Osteocyte (in vitro differentiated cells): ENCODE measurements around the gene BTBD2. TPM values are rescaled to one million over a fixed set of nuclear protein-coding genes. Genes with fewer than 3 reads are reported as not detected.

ENCODE experiments used
- DNase-seq: peaks from one replicate; pipeline ENCODE4 v3.0.0; 2021; ENCODE audit warnings: mixed read lengths; ENCODE audit not compliant: unreplicated experiment; ENCODE audit errors: extremely low spot score
- H3K27ac Mint-ChIP-seq: one replicate; pipeline ENCODE4 v1.8.0; 2021; ENCODE audit warnings: mild to moderate bottlenecking, mixed read lengths; ENCODE audit not compliant: unreplicated experiment
- H3K27me3 Mint-ChIP-seq: one replicate; pipeline ENCODE4 v1.8.0; 2021; ENCODE audit warnings: mixed read lengths; ENCODE audit not compliant: unreplicated experiment
- H3K36me3 Mint-ChIP-seq: one replicate; pipeline ENCODE4 v1.8.0; 2021; ENCODE audit warnings: mixed read lengths; ENCODE audit not compliant: unreplicated experiment
- H3K4me1 Mint-ChIP-seq: one replicate; pipeline ENCODE4 v1.8.0; 2021; ENCODE audit warnings: mixed read lengths; ENCODE audit not compliant: unreplicated experiment
- H3K4me3 Mint-ChIP-seq: one replicate; pipeline ENCODE4 v1.8.0; 2021; ENCODE audit warnings: mild to moderate bottlenecking, moderate library complexity, mixed read lengths; ENCODE audit not compliant: unreplicated experiment
- H3K9me3 Mint-ChIP-seq: one replicate; pipeline ENCODE4 v1.8.0; 2021; ENCODE audit warnings: mixed read lengths; ENCODE audit not compliant: unreplicated experiment
- CTCF ChIP-seq: fragments of 200-600 bp; sonication (generic); IDR thresholded peaks from 2 replicates; pipeline ENCODE4 v1.5.0; 2021; ENCODE audit warnings: antibody characterized with exemption, mild to moderate bottlenecking, moderate library complexity
- total RNA-seq: library from RNA; stranded (reverse); gene quantifications from 2 replicates; pipeline ENCODE4 v1.2.1, GENCODE V29; 2021

The BTBD2 gene
- total RNA-seq, 1 donor from 2014 or later: 86.0 TPM

- H3K36me3 Mint-ChIP-seq: no peaks in the 10 kb centered on the region
- H3K27me3 Mint-ChIP-seq: no peaks in the 10 kb centered on the region
- no peak for TF ChIP-seq CTCF
- peak overlapping the region; percentile 11 for H3K4me3 Mint-ChIP-seq
- H3K9me3 Mint-ChIP-seq: no peaks in the 10 kb centered on the region
- H3K27ac Mint-ChIP-seq: peak overlapping the region; percentile 98
- no peak for DNase-seq
- H3K4me1 Mint-ChIP-seq: peaks cover 54% of the 10 kb centered on the region
Measured at GRCh38 chr19:2058570-2059421, 43.3 kb upstream of the BTBD2 start.

DNA sequence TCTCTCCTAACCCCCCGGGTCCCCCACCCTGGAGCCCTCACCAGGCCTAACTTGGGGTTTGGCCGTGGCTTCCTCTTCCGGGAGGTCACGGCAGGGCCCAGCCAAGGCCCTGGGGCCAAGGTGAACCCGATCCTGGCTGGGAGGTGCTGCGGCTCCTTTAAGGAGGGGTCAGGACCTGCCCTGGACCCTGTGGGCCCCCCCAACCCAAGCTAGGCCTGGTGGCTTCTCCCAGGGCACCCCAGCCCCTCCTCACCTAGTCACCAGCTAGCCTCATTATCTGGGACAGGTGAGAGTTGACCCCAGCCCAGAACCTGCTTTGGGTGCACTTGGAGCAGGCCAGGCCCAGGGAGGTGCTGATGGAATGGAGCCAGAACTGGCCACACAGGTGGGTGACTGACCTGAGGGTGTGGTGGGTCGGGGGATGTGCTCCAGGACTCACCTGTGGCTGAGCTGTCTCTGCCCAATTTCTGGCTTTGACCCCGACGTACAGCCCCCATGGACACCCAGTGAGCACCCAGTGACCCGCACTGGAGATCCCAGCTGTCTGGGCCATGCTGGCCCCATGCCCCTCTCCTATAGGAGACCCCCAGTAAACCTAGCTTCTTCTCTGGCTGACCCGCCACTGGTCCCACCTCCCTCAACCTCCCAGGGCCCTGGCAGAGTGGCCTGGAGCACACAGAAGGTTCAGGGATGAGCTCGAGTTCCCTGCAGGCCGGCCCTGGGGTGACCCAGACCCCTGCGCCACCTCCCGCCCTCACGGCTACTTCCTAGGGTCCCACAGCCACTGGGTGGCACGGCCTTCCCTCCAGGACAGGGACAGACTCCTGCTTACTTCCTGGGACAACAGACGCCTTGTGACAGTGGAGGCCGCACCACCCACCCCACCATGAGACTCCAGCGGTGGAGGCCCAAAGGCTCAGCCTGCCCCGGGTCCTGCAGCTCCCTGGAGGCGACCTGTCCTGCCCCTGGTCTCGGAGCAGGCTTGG, 42.3 kb upstream of the BTBD2 start:
- no peak for DNase-seq
- no peak overlapping the region for H3K4me3 Mint-ChIP-seq

DNA sequence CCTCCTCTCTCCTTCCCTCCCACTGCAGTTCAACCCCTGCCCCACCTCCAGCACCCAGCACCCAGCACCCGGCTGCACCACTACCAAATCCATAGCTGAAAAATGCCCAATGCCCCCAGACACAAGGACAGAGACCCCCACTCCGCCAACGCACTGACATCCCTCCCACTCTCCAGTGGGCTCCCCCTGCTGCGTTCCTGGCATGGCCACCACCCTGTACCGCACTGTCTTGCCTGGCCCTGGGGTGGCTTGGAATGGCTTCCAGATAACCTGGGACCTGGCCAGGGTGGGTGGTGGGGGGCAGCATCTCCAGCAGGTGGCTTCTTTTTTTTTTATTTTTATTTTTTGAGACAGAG, 41.3 kb upstream of the BTBD2 start:
- H3K4me1 Mint-ChIP-seq: peaks cover 45% of the 10 kb centered on the region
- H3K9me3 Mint-ChIP-seq: no peaks in the 10 kb centered on the region
- H3K4me3 Mint-ChIP-seq: no peak overlapping the region
- H3K27me3 Mint-ChIP-seq: no peaks in the 10 kb centered on the region
- peak overlapping the region; percentile 66 for H3K27ac Mint-ChIP-seq
- H3K36me3 Mint-ChIP-seq: no peaks in the 10 kb centered on the region
- no peak for DNase-seq
- no peak for TF ChIP-seq CTCF

More for the DNA sequence above, 42.3 kb upstream of the BTBD2 start:
- no peaks in the 10 kb centered on the region for H3K9me3 Mint-ChIP-seq
- H3K27me3 Mint-ChIP-seq: no peaks in the 10 kb centered on the region
- H3K4me1 Mint-ChIP-seq: peaks cover 53% of the 10 kb centered on the region
- H3K36me3 Mint-ChIP-seq: no peaks in the 10 kb centered on the region
- peak overlapping the region; percentile 98 for H3K27ac Mint-ChIP-seq
- no peak for TF ChIP-seq CTCF

DNA sequence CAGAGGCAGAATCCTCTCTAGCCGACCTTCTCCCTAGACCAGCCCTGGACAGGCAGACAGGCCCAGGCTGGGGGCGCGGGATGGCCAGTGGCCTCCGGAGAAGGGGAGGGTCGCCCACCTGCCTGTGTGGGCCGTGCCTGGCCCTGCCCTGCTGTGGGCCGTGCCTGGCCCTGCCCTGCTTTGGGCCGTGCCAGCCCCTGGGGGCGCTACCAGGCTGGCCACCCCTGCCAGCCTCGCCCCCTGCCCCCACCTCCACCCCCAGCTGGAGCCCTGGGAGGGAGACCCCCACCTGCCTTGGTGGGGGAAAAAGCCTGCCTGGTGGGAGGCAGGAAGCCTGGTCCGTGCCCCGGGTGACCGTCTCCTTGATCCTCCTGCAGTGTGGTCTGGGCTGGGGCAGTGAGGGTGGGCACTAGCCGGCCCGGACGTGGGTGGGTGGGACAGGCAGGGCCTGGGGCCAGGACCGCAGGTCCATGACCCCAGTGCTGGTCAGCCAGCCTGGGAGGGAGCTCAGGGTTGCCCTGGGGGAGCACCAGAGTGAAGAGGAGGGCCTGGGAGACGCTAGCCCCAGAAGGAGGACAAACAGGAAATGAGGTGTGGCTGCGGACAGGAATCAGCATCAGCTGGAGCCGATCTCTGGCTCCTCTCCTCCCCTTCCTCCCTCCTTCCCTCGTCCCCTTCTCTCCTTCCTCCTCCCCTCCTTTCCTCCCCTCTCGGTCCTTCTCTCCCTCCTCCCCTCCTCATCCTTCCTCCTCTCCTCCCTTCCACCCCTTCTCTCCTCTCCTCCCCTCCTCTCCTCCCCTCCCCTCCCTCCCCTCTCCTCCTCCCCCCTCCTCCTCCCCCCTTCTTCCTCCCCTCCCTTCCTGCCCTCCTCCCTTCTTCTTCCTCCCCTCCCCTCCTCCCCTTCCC, 40.7 kb upstream of the BTBD2 start:
- H3K9me3 Mint-ChIP-seq: no peaks in the 10 kb centered on the region
- no peak for TF ChIP-seq CTCF
- no peaks in the 10 kb centered on the region for H3K27me3 Mint-ChIP-seq
- no peak for DNase-seq
- H3K4me1 Mint-ChIP-seq: peaks cover 46% of the 10 kb centered on the region
- peak overlapping the region; percentile 50 for H3K4me3 Mint-ChIP-seq
- H3K36me3 Mint-ChIP-seq: no peaks in the 10 kb centered on the region
- H3K27ac Mint-ChIP-seq: peak overlapping the region; percentile 91
